ENCODE measurements around the gene TAF11L11.
"Not testable (repeated sequence)": the region's sequence is repeated elsewhere in the genome, so short reads cannot be mapped to it uniquely, and the experiment has no call there.

TAF11L11 gene

GRCh38 chr5:17620627-17621026 is 16.6 kb downstream of the TAF11L11 start:
- DNase-seq (ENCODE audit: low read depth), result no peak
- TF ChIP-seq CTCF (conservative IDR thresholded peaks at IDR 0.05; ENCODE audit: control insufficient read depth, insufficient read depth, low read depth, low read length), result no peak

GRCh38 chr5:17625686-17626085 is 21.7 kb downstream of the TAF11L11 start:
- no peak overlapping the region for H3K4me3 ChIP-seq (ENCODE audit: control insufficient read depth, low read depth, low read length)
- DNase-seq (ENCODE audit: low read depth), result no peak
- TF ChIP-seq CTCF (conservative IDR thresholded peaks at IDR 0.05; ENCODE audit: control insufficient read depth, insufficient read depth, low read depth, low read length), result no peak

More at GRCh38 chr5:17620627-17621026, 16.6 kb downstream of the TAF11L11 start:
- no peak overlapping the region for H3K4me3 ChIP-seq (ENCODE audit: control insufficient read depth, low read depth, low read length)

- DNase-seq (ENCODE audit: low read depth); H3K4me3 ChIP-seq (ENCODE audit: control insufficient read depth, low read depth, low read length): not testable (repeated sequence)
These were observed 27.8 kb downstream of the TAF11L11 start, which contains the start of gene TAF11L13 for GRCh38 chr5:17631788-17632187. Gene TAF11L13, plus strand, starts transcription at chr5:17632088.

- H3K4me3 ChIP-seq (ENCODE audit: control insufficient read depth, low read depth, low read length), result no peak within 1 kb of the TSS
- DNase-seq (ENCODE audit: low read depth), result no peak
- no peak for TF ChIP-seq CTCF (conservative IDR thresholded peaks at IDR 0.05; ENCODE audit: control insufficient read depth, insufficient read depth, low read depth, low read length)
These were observed 30.2 kb downstream of the TAF11L11 start, which contains the start of gene TAF11L14 for GRCh38 chr5:17634160-17634559. Gene TAF11L14, plus strand, starts transcription at chr5:17634460.

- not testable (repeated sequence) for DNase-seq (ENCODE audit: low read depth); H3K4me3 ChIP-seq (ENCODE audit: control insufficient read depth, low read depth, low read length)
These were observed 45.2 kb downstream of the TAF11L11 start for GRCh38 chr5:17649232-17649631.

- not testable (repeated sequence) for H3K4me3 ChIP-seq (ENCODE audit: control insufficient read depth, low read depth, low read length); DNase-seq (ENCODE audit: low read depth)
These were observed 51.3 kb downstream of the TAF11L11 start for GRCh38 chr5:17655201-17655759.
